ENCODE measurements around the gene PNPLA3. TPM values are rescaled to one million over a fixed set of nuclear protein-coding genes. Genes with fewer than 3 reads are reported as not detected.

Gene PNPLA3
- total RNA-seq, 1 donor from 2014 or later, result 18.3 TPM

GRCh38 chr22:43928468-43928867 lies 4.9 kb downstream of the PNPLA3 start:
- Mint-ChIP-seq H3K9me3 (ENCODE audit: unreplicated experiment) (no peaks in the 10 kb centered on the region), H3K36me3 (ENCODE audit: low read depth, unreplicated experiment) (peaks cover 32% of the 10 kb centered on the region), H3K4me3 (ENCODE audit: unreplicated experiment) (no peak overlapping the region), H3K27ac (ENCODE audit: unreplicated experiment) (no peak overlapping the region), H3K27me3 (ENCODE audit: unreplicated experiment) (no peaks in the 10 kb centered on the region), H3K4me1 (ENCODE audit: unreplicated experiment) (peaks cover 13% of the 10 kb centered on the region)
- no peak for TF ChIP-seq CTCF (IDR thresholded peaks at IDR 0.05; ENCODE audit: unreplicated experiment)
- DNase-seq (ENCODE audit: low spot score), result no peak

- DNase-seq (ENCODE audit: low spot score), result no peak
- Mint-ChIP-seq H3K27me3 (ENCODE audit: unreplicated experiment) (peaks cover 2% of the 10 kb centered on the region), H3K4me3 (ENCODE audit: unreplicated experiment) (no peak overlapping the region), H3K27ac (ENCODE audit: unreplicated experiment) (no peak overlapping the region), H3K36me3 (ENCODE audit: low read depth, unreplicated experiment) (peaks cover 36% of the 10 kb centered on the region), H3K9me3 (ENCODE audit: unreplicated experiment) (no peaks in the 10 kb centered on the region), H3K4me1 (ENCODE audit: unreplicated experiment) (peaks cover 13% of the 10 kb centered on the region)
- no peak for TF ChIP-seq CTCF (IDR thresholded peaks at IDR 0.05; ENCODE audit: unreplicated experiment)
Measured at GRCh38 chr22:43928908-43929307, 5.3 kb downstream of the PNPLA3 start.

- H3K4me1 Mint-ChIP-seq (ENCODE audit: unreplicated experiment), result no peaks in the 10 kb centered on the region
- H3K27me3 Mint-ChIP-seq (ENCODE audit: unreplicated experiment), result peaks cover 6% of the 10 kb centered on the region
- H3K36me3 Mint-ChIP-seq (ENCODE audit: low read depth, unreplicated experiment), result peaks cover 51% of the 10 kb centered on the region
- peak overlapping the region; percentile 15 for H3K4me3 Mint-ChIP-seq (ENCODE audit: unreplicated experiment)
- H3K9me3 Mint-ChIP-seq (ENCODE audit: unreplicated experiment), result no peaks in the 10 kb centered on the region
- H3K27ac Mint-ChIP-seq (ENCODE audit: unreplicated experiment), result no peak overlapping the region
- TF ChIP-seq CTCF (IDR thresholded peaks at IDR 0.05; ENCODE audit: unreplicated experiment), result no peak
- DNase-seq (ENCODE audit: low spot score), result no peak
Measured at GRCh38 chr22:43931771-43932170, 8.2 kb downstream of the PNPLA3 start.

- Mint-ChIP-seq H3K9me3 (ENCODE audit: unreplicated experiment) (no peaks in the 10 kb centered on the region), H3K4me1 (ENCODE audit: unreplicated experiment) (no peaks in the 10 kb centered on the region), H3K27ac (ENCODE audit: unreplicated experiment) (no peak overlapping the region), H3K36me3 (ENCODE audit: low read depth, unreplicated experiment) (peaks cover 67% of the 10 kb centered on the region), H3K4me3 (ENCODE audit: unreplicated experiment) (no peak overlapping the region), H3K27me3 (ENCODE audit: unreplicated experiment) (peaks cover 3% of the 10 kb centered on the region)
- DNase-seq (ENCODE audit: low spot score), result no peak
- TF ChIP-seq CTCF (IDR thresholded peaks at IDR 0.05; ENCODE audit: unreplicated experiment), result no peak
Measured at GRCh38 chr22:43941449-43941848, 17.8 kb downstream of the PNPLA3 start.

- H3K9me3 Mint-ChIP-seq (ENCODE audit: unreplicated experiment), result no peaks in the 10 kb centered on the region
- no peak overlapping the region for H3K27ac Mint-ChIP-seq (ENCODE audit: unreplicated experiment)
- H3K4me3 Mint-ChIP-seq (ENCODE audit: unreplicated experiment), result no peak overlapping the region
- peaks cover 2% of the 10 kb centered on the region for H3K27me3 Mint-ChIP-seq (ENCODE audit: unreplicated experiment)
- H3K4me1 Mint-ChIP-seq (ENCODE audit: unreplicated experiment), result no peaks in the 10 kb centered on the region
- no peak for DNase-seq (ENCODE audit: low spot score)
- no peak for TF ChIP-seq CTCF (IDR thresholded peaks at IDR 0.05; ENCODE audit: unreplicated experiment)
- peaks cover 47% of the 10 kb centered on the region for H3K36me3 Mint-ChIP-seq (ENCODE audit: low read depth, unreplicated experiment)
Measured at GRCh38 chr22:43944670-43945430, 21.2 kb downstream of the PNPLA3 start.
